SKM-1 (cell line): Measurements from ENCODE around the gene SNRPD1.
A peak's percentile ranks its signal among the peaks of the same experiment; 100 is the strongest.
"Not testable (repeated sequence)": the region's sequence is repeated elsewhere in the genome, so short reads cannot be mapped to it uniquely, and the experiment has no call there.

ENCODE experiments used
- DNase-seq: peaks from one replicate; lab custom pipeline; 2025; ENCODE audit not compliant: unreplicated experiment; lab: John Stamatoyannopoulos, UW

Gene SNRPD1

DNA sequence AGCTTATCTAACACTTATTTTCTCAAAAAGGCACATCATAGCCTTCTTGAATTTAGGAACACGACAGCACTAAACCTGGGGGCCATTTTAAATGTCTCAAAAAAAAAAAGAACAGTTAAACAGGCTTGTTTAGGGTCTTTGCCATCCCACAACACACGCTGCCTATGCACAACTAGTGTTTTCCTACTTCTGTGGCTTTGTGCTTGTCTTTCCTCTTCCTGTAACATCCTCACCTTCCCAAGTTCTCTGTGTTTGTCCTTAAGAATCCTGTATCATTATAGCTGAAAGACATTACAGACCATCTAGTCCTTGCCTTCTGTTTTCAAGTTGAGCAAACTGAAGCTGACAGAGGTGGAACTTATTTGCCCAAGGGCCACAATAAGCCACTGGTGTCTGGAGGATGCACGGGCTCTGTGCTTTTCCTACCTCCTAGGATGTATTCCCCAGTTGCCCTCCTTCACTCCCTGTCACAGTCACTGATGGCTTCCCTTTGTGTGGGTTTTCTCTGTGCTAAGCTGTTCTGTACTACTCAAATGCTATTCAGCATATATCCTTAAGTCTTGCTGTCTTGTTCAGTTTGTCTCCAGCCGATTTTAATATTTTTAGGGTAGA lies 22.6 kb downstream of the SNRPD1 start:
- no peak for DNase-seq

DNA sequence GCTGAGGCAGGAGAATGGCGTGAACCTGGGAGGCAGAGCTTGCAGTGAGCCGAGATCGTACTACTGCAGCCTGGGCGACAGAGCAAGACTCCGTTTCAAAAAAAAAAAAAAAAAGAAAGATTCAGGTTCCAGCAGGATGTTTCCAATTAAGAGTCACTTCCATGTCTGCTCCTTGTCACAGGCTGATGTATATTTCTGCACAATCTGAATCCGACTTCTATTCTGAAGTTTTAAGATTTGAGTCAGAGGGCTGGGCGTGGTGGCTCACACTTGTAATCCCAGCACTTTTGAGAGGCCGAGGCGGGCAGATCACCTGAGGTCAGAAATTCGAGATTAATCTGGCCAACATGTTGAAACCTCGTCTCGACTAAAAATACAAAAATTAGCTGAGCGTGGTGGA lies 24.7 kb downstream of the SNRPD1 start:
- no peak for DNase-seq

DNA sequence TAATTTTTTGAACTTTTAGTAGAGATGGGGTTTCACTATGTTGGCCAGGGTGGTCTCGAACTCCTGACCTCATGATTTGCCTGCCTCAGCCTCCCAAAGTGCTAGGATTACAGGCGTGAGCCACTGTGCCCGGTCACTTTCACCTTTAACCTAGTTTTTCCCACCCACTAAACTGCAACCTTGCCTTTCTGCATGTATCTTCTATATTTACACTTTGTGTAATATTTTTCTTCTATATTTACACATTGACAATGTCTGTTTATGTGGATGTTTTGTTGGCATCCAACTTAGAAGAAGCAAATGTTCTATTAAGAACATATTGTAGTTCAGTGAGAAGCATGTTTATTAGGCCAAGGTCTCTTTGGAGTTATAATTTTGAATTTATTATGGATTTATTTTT lies 26.7 kb downstream of the SNRPD1 start:
- DNase-seq, result no peak

DNA sequence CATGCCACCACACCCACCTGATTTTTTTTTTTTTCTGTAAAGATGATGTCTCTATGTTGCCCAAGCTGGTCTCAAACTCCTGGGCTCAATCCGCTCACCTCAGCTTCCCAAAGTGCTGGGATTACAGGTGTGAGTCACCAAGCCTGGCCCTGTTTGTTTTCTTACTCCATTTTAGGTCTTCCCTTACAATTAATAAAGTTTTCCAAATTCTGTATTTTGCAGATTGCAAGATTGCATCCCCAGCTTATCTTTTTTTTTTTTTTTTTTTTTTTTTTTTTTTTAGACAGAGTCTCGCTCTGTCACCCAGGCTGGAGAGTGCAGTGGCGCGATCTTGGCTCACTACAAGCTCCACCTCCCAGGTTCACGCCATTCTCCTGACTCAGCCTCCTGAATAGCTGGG lies 28.3 kb downstream of the SNRPD1 start:
- not testable (repeated sequence) for DNase-seq

DNA sequence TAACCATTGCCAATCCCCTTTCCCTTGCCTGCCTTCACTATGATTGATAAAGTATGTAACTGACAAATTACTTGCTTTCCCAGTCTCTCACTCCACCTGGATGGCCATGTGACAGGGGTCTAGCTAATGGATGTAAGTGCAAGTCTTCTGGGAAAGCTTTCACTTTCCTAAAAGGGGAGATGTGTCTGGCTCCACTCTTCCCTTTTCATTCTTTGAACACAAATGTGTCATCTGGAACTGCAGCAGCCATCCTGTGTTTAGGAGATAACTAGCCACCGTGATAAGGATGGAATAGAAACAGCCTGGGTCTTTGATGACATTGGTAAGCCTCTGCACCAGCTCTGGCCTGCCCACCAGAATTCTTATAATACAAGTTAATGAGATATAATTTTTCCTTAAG lies 38.2 kb downstream of the SNRPD1 start:
- no peak for DNase-seq

DNA sequence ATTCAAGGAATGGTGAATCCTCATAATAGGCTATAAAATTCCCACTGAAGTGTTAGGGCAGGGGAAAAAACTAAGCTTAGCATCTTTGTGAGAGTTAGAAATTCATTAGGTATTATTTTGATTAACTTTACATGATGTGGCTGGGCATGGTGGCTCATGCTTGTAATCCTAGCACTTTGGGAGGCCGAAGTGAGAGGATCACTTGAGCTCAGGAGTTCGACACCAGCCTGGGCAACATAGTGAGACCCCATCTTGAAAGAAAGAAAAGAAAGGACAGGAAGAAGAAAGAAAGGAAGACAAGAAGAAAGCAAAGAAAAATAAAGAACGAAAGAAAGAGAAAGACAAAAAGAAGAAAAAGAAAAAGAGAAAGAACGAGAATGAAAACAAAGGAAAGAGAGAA lies 40.0 kb downstream of the SNRPD1 start:
- DNase-seq, result no peak

DNA sequence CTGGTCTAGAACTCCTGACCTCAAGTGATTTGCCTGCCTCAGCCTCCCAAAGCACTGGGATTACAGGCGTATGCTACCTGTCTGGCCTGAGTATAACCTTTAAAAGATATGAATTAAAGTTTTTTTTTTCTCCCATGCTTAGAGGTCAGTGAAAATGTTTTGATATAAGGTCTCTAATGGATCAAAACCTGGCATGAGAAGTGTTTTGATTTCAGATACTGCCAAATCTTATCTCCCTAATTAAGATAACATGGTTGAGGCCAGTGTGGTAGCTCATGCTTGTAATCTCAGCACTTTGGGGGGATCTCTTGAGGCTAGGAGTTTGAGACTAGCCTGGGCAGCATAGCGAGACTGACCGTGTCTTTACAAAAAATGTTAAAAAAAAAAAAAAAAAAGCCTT lies 41.2 kb downstream of the SNRPD1 start:
- no peak for DNase-seq

DNA sequence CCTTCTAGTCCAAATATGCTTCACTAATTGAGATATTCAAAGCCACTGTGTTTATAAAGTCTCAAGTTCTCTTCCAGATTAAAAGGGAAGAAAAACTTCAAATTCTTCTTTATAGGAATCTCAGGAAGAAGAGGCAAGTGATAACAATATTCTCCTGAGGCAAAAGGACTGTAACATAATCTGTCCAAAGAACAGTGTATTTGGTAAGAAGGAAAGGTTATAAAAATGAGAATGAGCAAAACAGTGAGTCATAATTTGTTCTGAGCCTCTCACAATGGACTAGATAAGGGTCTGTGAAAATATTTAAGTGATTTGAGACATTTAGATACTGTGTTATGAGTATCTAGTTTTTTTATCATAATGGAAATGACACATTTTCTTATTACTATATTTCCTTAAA lies 44.3 kb downstream of the SNRPD1 start:
- DNase-seq, result no peak

DNA sequence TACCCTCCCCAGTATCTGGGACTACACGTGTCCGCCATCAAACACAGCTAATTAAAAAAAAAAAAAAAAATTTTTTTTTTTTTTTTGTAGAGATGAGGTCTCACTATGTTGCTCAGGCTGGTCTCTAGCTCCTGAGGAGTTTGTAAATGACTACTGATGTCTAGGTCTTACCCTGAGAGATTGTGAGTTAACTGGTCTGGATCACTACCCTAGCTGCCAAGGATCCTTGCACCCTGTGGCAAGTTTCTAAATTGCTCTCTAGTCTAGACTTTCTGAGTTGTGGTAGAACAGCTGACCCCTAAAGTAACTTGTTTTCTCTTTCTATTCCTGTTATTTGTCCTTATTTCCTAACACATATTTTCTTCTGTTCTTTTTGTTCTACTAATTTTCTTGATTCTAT lies 48.0 kb downstream of the SNRPD1 start:
- no peak for DNase-seq

DNA sequence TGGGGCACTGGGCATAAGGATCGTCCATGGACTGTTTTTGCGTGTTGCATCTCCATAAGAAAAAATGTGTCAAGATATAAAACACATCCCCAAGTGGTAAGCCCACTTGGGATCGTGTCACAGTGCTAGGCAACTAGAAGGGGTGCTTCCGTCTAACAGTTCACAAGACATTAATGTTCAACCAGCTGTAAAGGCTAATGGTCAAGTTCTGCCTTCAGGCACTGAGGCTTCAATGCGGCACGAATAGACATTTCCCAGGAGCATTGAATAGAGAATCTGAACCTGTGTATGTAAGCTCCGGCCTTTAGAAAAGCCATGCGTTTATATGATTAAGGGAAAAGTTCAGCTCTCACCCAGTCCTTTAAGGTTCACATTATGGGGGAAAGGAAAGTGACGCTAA lies 50.5 kb downstream of the SNRPD1 start:
- no peak for DNase-seq

DNA sequence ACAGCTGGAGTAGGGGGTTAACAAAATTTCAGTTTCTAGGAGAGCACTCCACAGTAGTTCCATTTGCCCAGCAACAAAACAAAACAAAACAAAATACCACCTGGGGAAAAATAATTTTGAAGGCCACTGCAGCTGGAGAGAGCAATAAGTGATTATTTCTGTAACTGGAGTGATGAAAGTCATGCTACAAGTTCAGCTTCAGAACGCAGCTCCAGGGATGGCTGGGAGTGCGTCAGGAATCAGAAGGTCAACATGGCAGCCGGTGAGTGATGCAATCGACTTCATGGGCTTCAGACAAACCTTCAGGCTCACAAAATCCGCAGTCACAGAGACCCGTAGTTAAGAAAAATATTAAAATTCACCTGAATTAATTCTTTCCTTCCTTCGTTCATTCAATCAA lies 51.5 kb downstream of the SNRPD1 start:
- DNase-seq, result no peak

DNA sequence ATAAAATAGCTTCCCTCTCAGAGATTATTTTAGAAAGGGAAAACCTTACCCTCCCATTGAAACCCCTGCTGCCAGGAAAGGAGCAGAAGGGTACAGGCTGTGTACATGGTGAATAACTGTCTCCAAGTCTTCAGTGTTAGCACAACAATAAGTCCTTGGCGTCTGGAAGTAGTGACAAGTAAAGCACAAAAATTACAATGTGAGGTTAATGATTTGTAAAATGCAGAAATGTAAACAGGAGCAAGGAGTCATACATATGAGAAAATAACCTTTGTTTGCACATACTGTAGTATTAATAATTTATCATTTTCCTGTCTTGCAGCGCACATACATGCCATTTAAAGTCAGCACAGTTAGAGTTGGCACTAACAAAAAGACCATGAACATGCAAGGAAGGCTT lies 52.0 kb downstream of the SNRPD1 start:
- no peak for DNase-seq

DNA sequence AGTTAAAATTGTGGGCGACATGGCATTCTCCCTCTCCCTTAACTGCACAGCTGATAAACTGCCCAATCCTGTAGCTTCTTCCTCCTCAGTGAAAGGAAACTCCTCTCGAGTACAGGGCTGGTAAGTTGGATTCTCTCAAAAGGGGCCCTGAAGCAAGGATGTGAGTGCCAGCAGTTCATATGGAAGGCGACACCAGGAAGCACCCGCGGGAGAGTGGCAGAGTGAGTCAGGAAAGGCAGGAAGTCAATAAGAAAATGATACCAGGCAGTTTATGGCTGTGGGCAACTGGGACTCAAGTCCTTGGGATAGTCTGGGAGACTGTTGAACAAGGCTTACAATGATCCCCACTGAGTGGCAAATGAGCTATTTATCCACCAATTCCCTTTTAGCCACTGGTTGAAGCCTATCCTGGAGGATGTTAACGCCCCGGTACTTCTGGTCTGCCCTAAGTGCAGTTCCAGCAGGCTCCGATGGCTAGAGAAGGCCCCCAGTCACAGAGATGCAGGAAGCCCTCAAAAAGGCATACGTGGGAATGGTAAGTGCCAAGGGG lies 57.7 kb downstream of the SNRPD1 start:
- DNase-seq, result no peak

DNA sequence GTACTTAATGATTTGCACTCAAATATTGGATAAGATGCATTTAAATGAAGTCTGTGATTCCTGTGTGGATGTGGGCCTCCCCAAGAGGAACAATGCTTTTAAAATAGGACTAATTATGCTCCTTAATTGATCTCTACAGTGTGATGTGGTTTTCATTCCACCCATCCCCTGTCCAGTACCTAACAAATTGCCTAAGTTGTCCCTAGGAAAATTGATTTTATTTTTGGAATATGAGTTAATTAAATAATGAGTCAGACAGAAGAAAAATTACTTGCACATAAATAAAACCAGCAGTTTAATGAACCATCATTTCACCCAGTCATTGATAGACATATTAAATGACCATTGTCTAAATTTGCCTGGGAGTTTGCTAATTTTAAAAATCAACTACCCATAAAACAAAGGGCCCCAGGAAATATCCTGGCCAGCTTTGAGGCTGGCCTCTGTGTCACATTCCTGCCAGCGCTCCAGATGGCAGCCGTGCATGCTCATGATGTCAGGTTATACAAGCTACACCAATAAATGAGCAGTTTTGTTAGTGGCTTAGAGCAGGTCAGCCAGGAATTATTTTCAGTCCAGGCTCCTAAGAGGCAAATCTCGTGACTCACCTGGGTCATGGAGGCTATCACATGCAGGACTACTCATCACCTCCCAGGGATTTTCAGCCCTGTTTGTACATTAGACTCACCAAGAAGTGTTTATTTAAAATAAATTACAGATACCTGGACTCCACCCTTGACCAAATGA lies 60.6 kb downstream of the SNRPD1 start:
- DNase-seq, result no peak

DNA sequence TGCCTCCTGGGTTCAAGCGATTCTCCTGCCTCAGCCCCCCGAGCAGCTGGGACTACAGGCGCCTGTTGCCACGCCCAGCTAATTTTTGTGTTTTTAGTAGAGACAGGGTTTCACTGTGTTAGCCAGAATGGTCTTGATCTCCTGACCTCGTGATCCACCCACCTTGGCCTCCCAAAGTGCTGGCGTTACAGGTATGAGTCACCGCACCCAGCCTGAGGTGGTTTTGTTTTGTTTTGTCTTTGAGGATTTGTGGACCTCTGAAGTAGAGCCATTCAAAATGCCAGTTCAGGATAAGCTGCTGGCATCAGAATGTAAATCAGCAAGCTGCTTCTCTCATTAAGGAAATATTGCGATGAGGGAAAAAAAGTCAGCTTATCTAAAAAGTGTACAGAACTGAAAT lies 63.2 kb downstream of the SNRPD1 start:
- not testable (repeated sequence) for DNase-seq

DNA sequence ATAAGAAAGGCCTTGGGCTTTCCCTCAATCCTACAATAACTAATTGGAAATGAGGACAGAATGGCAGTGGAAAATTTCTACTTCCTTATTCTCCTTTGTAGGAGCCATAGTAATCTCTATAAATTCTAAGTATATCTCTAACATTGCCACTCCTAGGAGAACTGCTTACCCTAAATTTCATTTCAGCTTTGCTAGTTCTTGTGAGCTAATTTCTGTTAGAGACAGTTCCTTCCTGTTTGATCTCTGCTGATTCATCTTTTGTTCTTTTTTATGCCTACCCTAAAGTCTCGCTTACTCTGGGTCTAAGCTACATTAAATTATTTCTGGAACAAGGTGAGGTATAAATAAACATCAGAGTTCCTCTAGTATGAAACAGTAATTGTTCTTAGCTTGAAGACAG lies 66.7 kb downstream of the SNRPD1 start:
- no peak for DNase-seq

DNA sequence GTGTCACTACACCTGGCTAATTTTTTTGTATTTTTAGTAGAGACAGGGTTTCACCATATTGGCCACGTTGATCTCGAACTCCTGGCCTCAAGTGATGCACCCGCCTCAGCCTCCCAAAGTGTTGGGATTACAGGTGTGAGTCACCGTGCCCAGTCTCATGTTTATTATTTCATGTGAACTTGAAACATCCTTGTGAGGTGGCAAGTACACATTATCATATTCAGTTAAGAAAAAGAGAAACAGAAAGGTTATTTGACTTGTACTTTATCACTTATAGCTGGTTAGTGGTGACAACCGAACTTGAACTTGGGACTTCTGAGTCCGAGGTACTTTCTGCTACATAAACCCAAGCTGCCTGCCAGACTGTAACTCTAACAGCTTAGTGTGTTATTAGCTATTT lies 68.0 kb downstream of the SNRPD1 start:
- DNase-seq, result no peak

DNA sequence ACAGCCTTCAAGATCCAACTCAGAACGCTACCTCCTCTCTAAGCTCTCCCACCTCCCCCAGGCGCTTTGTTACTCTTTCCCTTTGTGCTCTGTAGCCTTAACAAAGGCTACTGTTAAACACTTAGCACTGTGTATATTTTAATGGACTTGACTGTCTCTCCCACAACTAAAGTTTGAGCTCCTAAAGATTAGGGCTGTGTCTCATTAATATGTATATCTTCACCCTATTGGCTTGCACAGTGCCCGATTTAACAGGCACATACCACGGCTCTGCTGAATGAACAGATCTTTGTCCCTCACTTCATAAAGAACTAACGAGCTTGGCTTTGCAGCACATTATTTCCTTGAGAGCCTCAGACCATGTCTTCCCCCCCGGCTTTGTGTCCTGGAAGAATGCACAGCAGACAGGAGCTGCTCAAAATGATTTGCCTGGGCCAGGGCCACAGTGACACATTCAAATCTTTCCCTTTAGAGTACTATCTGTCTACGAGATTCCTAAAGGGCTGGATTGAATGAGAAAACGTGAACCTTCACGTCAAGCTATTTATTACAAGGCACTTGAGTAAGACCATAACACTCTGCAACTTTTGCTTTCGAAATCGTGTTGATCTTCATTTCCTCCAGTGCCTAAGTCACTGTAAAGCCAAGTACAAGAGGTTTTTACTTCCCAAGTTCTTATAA lies 70.4 kb downstream of the SNRPD1 start:
- DNase-seq, result peak; percentile 32
